H1 (cell line): ENCODE data around the gene TMEM151B. TPM values are rescaled to one million over a fixed set of nuclear protein-coding genes. Genes with fewer than 3 reads are reported as not detected.

Source experiments
- CTCF ChIA-PET: fragments of 300-600 bp; sonication (Branson Sonifier 250); formaldehyde crosslinking; loops from one replicate; lab custom pipeline; 2021; ENCODE audit not compliant: partially characterized antibody; lab: Charles Lee
- POLR2A ChIA-PET: fragments of 300-600 bp; sonication (Branson Sonifier 250); formaldehyde crosslinking; loops from one replicate; lab custom pipeline; 2021; ENCODE audit warnings: inconsistent platforms; ENCODE audit not compliant: partially characterized antibody; lab: Charles Lee
- DNase-seq, 2 experiments: peaks; one replicate each; pipeline versions ENCODE4 v3.0.0 to v3.0.0-alpha.2; 2010 to 2022; ENCODE audit warnings: low spot score in 2 of 2, low read depth in 1 of 2, mixed read lengths in 1 of 2
- FAIRE-seq: peaks from 2 replicates; lab custom pipeline; 2011; peaks lifted over from hg19 to GRCh38; lab: Jason Lieb, UNC
- H2AFZ ChIP-seq: 2 replicates; pipeline ENCODE4 v1.8.1; 2012; ENCODE audit warnings: low read length, inconsistent platforms
- H2AK5ac ChIP-seq: 2 replicates; pipeline ENCODE4 v1.6.1; 2013; ENCODE audit warnings: low read depth, low read length
- H2BK120ac ChIP-seq: replicated peaks from 2 replicates; pipeline ENCODE3; 2013; ENCODE audit warnings: low read depth, low read length, inconsistent platforms
- H2BK12ac ChIP-seq: 2 replicates; pipeline ENCODE4 v1.6.1; 2013; ENCODE audit warnings: low read depth, low read length
- H2BK15ac ChIP-seq: 2 replicates; pipeline ENCODE4 v1.6.1; 2013; ENCODE audit warnings: low read length
- H2BK20ac ChIP-seq: 2 replicates; pipeline ENCODE4 v1.6.1; 2013; ENCODE audit warnings: low read length
- H2BK5ac ChIP-seq: 2 replicates; pipeline ENCODE4 v1.6.1; 2013; ENCODE audit warnings: low read depth, low read length
- H3K14ac ChIP-seq: 2 replicates; pipeline ENCODE4 v1.6.1; 2013; ENCODE audit warnings: inconsistent platforms; ENCODE audit not compliant: insufficient read length
- H3K18ac ChIP-seq: 2 replicates; pipeline ENCODE4 v1.6.1; 2013; ENCODE audit warnings: low read length; ENCODE audit errors: extremely low read depth
- H3K23ac ChIP-seq: 2 replicates; pipeline ENCODE4 v1.6.1; 2013; ENCODE audit warnings: inconsistent platforms; ENCODE audit not compliant: insufficient read length
- H3K23me2 ChIP-seq: 2 replicates; pipeline ENCODE4 v1.6.1; 2013; ENCODE audit warnings: low read depth, low read length
- H3K27ac ChIP-seq: 2 replicates; pipeline ENCODE4 v1.6.1; 2011; ENCODE audit warnings: low read depth, low read length, inconsistent platforms
- H3K27me3 ChIP-seq, 4 experiments: replicated peaks in 1 of 4; 1 replicate in 1 of 4; 2 replicates in 3 of 4; pipeline versions ENCODE4 v1.6.1 to v1.8.1; 2011 to 2013; ENCODE audit warnings: low read length in 3 of 4, mild to moderate bottlenecking in 3 of 4, inconsistent platforms in 2 of 4, mixed read lengths in 2 of 4, moderate library complexity in 1 of 4; ENCODE audit not compliant: control insufficient read depth in 3 of 4, insufficient read depth in 3 of 4; ENCODE audit errors: extremely low read depth in 1 of 4
- H3K36me3 ChIP-seq, 4 experiments: 2 replicates each; pipeline versions ENCODE4 v1.6.1 to v1.8.1; 2011 to 2013; ENCODE audit warnings: mild to moderate bottlenecking in 4 of 4, low read length in 3 of 4, moderate library complexity in 2 of 4, control low read depth in 1 of 4, inconsistent platforms in 1 of 4; ENCODE audit not compliant: insufficient read depth in 4 of 4, control insufficient read depth in 2 of 4
- H3K4ac ChIP-seq: replicated peaks from 2 replicates; pipeline ENCODE3; 2013; ENCODE audit warnings: low read length, low read depth, mixed read lengths, inconsistent platforms; ENCODE audit not compliant: insufficient read length
- H3K4me1 ChIP-seq, 4 experiments: replicated peaks in 1 of 4; 1 replicate in 1 of 4; 2 replicates in 3 of 4; pipeline versions ENCODE4 v1.6.1 to v1.8.1; 2011 to 2013; ENCODE audit warnings: low read length in 3 of 4, inconsistent platforms in 2 of 4, mixed read lengths in 1 of 4; ENCODE audit not compliant: insufficient read depth in 4 of 4, control insufficient read depth in 3 of 4
- H3K4me2 ChIP-seq, 2 experiments: 2 replicates each; pipeline versions ENCODE4 v1.6.1 to v1.8.1; 2011 to 2013; ENCODE audit warnings: low read depth in 2 of 2, low read length in 2 of 2, control low read depth in 1 of 2, inconsistent platforms in 1 of 2, mild to moderate bottlenecking in 1 of 2; ENCODE audit not compliant: insufficient read depth in 1 of 2
- H3K4me3 ChIP-seq, 4 experiments: fragments of 200-600, 300-600 bp in 1 of 4; sonication (generic), shearing (Covaris generic), sonication (Bioruptor Twin) in 1 of 4; 2 replicates each; pipeline versions ENCODE4 v1.5.1 to v1.8.1; 2011 to 2016; ENCODE audit warnings: low read length in 4 of 4, low read depth in 3 of 4, control low read depth in 2 of 4, inconsistent platforms in 2 of 4, mild to moderate bottlenecking in 2 of 4, mixed read lengths in 1 of 4, moderate library complexity in 1 of 4; ENCODE audit not compliant: insufficient read depth in 2 of 4; ENCODE audit errors: extremely low read depth in 1 of 4
- H3K56ac ChIP-seq: replicated peaks from 2 replicates; pipeline ENCODE3; 2013; ENCODE audit warnings: low read depth, mild to moderate bottlenecking, mixed read lengths, low read length, inconsistent platforms; ENCODE audit not compliant: insufficient read length
- H3K79me1 ChIP-seq: 2 replicates; pipeline ENCODE4 v1.6.1; 2013; ENCODE audit warnings: low read depth, low read length, control low read depth
- H3K79me2 ChIP-seq, 2 experiments: 2 replicates each; pipeline versions ENCODE4 v1.6.1 to v1.8.1; 2012 to 2013; ENCODE audit warnings: low read length in 2 of 2, mild to moderate bottlenecking in 2 of 2, inconsistent platforms in 1 of 2; ENCODE audit not compliant: insufficient read depth in 2 of 2, control insufficient read depth in 1 of 2
- H3K9ac ChIP-seq, 4 experiments: replicated peaks in 1 of 4; 1 replicate in 1 of 4; 2 replicates in 3 of 4; pipeline versions ENCODE4 v1.6.1 to v1.8.1; 2011 to 2013; ENCODE audit warnings: low read depth in 3 of 4, low read length in 3 of 4, control low read depth in 2 of 4, mild to moderate bottlenecking in 2 of 4, moderate library complexity in 2 of 4, inconsistent platforms in 1 of 4; ENCODE audit errors: extremely low read depth in 1 of 4
- H3K9me3 ChIP-seq, 2 experiments: 2 replicates each; pipeline versions ENCODE4 v1.6.1 to v1.8.1; 2012 to 2013; ENCODE audit warnings: mild to moderate bottlenecking in 2 of 2, moderate library complexity in 2 of 2, control low read depth in 1 of 2, inconsistent platforms in 1 of 2, low read depth in 1 of 2, low read length in 1 of 2, mixed read lengths in 1 of 2; ENCODE audit not compliant: insufficient read depth in 2 of 2
- H4K20me1 ChIP-seq, 2 experiments: replicated peaks in 1 of 2; 2 replicates each; pipeline versions ENCODE3 to v1.8.1; 2011 to 2013; ENCODE audit warnings: inconsistent platforms in 2 of 2, low read length in 2 of 2, mild to moderate bottlenecking in 1 of 2; ENCODE audit not compliant: insufficient read depth in 2 of 2, control insufficient read depth in 1 of 2
- H4K5ac ChIP-seq: 2 replicates; pipeline ENCODE4 v1.6.1; 2013; ENCODE audit warnings: low read length, low read depth, mixed read lengths, inconsistent platforms; ENCODE audit not compliant: insufficient read length
- H4K8ac ChIP-seq: 2 replicates; pipeline ENCODE4 v1.8.0; 2013; ENCODE audit warnings: mild to moderate bottlenecking, moderate library complexity, low read length, inconsistent platforms; ENCODE audit not compliant: insufficient read depth; ENCODE audit errors: extremely low read depth
- H4K91ac ChIP-seq: replicated peaks from 2 replicates; pipeline ENCODE3; 2013; ENCODE audit warnings: low read length, mixed read lengths, inconsistent platforms; ENCODE audit not compliant: insufficient read length
- HDAC2 ChIP-seq, 2 experiments: fragments of 300-600 bp in 1 of 2; sonication (generic) in 1 of 2; IDR thresholded peaks; 2 replicates each; pipeline ENCODE4 v1.6.1; 2011 to 2012; ENCODE audit warnings: low read depth in 2 of 2, low read length in 2 of 2, mild to moderate bottlenecking in 2 of 2, moderate library complexity in 2 of 2, borderline replicate concordance in 1 of 2, inconsistent platforms in 1 of 2
- JUND ChIP-seq: IDR thresholded peaks from 2 replicates; pipeline ENCODE4 v1.6.1; 2011; ENCODE audit warnings: mild to moderate bottlenecking, improper control_type of control experiment, low read length
- KDM1A ChIP-seq: fragments of 200-600, 300-600 bp; sonication (generic); IDR thresholded peaks from 2 replicates; pipeline ENCODE4 v1.7.1; 2016; ENCODE audit warnings: mild to moderate bottlenecking, low read length, borderline replicate concordance
- POU5F1 ChIP-seq: IDR thresholded peaks from 2 replicates; pipeline ENCODE4 v1.6.1; 2011; ENCODE audit warnings: low read depth, mild to moderate bottlenecking, low read length, moderate library complexity
- RXRA ChIP-seq: IDR thresholded peaks from 2 replicates; pipeline ENCODE4 v1.6.1; 2011; ENCODE audit warnings: low read depth, mild to moderate bottlenecking, low read length, moderate library complexity; ENCODE audit not compliant: insufficient read depth
- SRF ChIP-seq: IDR thresholded peaks from 2 replicates; pipeline ENCODE4 v1.6.1; 2011; ENCODE audit warnings: mild to moderate bottlenecking, low read depth, low read length, moderate library complexity
- WGBS, 2 experiments: shearing (Covaris generic) in 1 of 2; methylation state at CpG; one replicate each; pipeline versions ENCODE4 v1.1.6 to v1.1.7; 2013 to 2015; ENCODE audit warnings: low lambda C conversion rate in 2 of 2, mixed read lengths in 2 of 2, inconsistent platforms in 1 of 2, low coverage in 1 of 2, missing lambda C conversion rate in 1 of 2; ENCODE audit not compliant: insufficient replicate concordance in 2 of 2, insufficient coverage in 1 of 2, insufficient read length in 1 of 2; ENCODE audit errors: extremely low coverage in 1 of 2, missing lambda C conversion rate in 1 of 2; 5-methylcytosine and 5-hydroxymethylcytosine counted together
- polyA plus RNA-seq, 7 experiments: library from polyadenylated mRNA; depleted of rRNA in 3 of 7; stranded (reverse) in 5 of 7; unstranded in 2 of 7; fragments of >200 nt in 5 of 7; fragments of 200-250 nt in 2 of 7; gene quantifications; 1 replicate in 5 of 7; 2 replicates in 1 of 7; 4 replicates in 1 of 7; pipeline versions ENCODE4 v1.2.1 to v1.2.3, GENCODE V29; 2011 to 2013; ENCODE audit warnings: missing spikeins in 2 of 7, mixed read lengths in 2 of 7
- total RNA-seq: library from RNA; stranded (reverse); fragmentation: NEBNext Ultra II Directional; extraction: Animal tissue kit (Norgen Biotek cat#: 25700); gene quantifications from 2 replicates; pipeline ENCODE4 v1.2.1, GENCODE V29; 2021

TMEM151B gene
- total and polyA plus RNA-seq, 2 of the 8 experiments (the other 6 are each of a cell fraction or from before 2014, with no cell fraction given): 8.0 to 15.5 TPM

GRCh38 chr6:44258325-44258863 is 11.9 kb upstream of the TMEM151B start:
- H2BK5ac ChIP-seq: no peak overlapping the region
- no peak overlapping the region for H3K23ac ChIP-seq
- H3K4ac ChIP-seq: no peak overlapping the region
- H3K14ac ChIP-seq: no peak overlapping the region
- FAIRE-seq (no peak), DNase-seq (no peak)
- H3K56ac ChIP-seq: no peak overlapping the region
- H4K20me1 ChIP-seq: peaks cover 0 to 14% of the 10 kb centered on the region in 2 experiments
- H2BK15ac ChIP-seq: no peak overlapping the region
- H4K8ac ChIP-seq: no peak overlapping the region
- ChIA-PET POLR2A (interaction anchor here (1.7 to 15.1 kb wide), 3 partner anchors 10 to 85 kb away, joined by 4 to 581 read pairs (median 5); partner anchors contain the start of gene HSP90AB1), CTCF (interaction anchor here (1.0 to 1.5 kb wide), 4 partner anchors 12 to 67 kb away, joined by 3 read pairs; partner anchors contain the start of gene AARS2)
- H4K91ac ChIP-seq: no peak overlapping the region
- peak overlapping the region; percentile 58 to 73; a peak in 2 of 4 replicates for H3K4me2 ChIP-seq
- no peak for TF ChIP-seq HDAC2 (IDR thresholded peaks at IDR 0.05; ENCODE audit: borderline replicate concordance in 1 of 2, low read depth in 2 of 2, low read length in 2 of 2)
- no peak for TF ChIP-seq RXRA
- no peak for TF ChIP-seq KDM1A
- TF ChIP-seq JUND: no peak
- no peak for TF ChIP-seq POU5F1
- TF ChIP-seq SRF: no peak
- H3K4me1 ChIP-seq: peaks cover 6 to 31% (median 12%) of the 10 kb centered on the region in 4 experiments
- 90% methylated on average over 9 of the region's 9 CpGs; no CpG with 5 or more reads in 1 of the 2 experiments for WGBS, 2 experiments
- H2BK120ac ChIP-seq: no peak overlapping the region
- no peak overlapping the region for H4K5ac ChIP-seq
- H3K79me2 ChIP-seq: peaks cover 0 to 16% of the 10 kb centered on the region in 2 experiments; a peak in 2 of 4 replicates
- H2AFZ ChIP-seq: no peak overlapping the region
- H3K23me2 ChIP-seq: peaks cover 11% of the 10 kb centered on the region
- no peaks in the 10 kb centered on the region for H3K9me3 ChIP-seq
- H3K18ac ChIP-seq: no peak overlapping the region
- H2BK20ac ChIP-seq: no peak overlapping the region
- no peak overlapping the region for H2BK12ac ChIP-seq
- no peaks in the 10 kb centered on the region for H3K27me3 ChIP-seq
- H3K9ac ChIP-seq: no peak overlapping the region; a peak in 1 of 7 replicates
- H2AK5ac ChIP-seq: no peak overlapping the region
- peaks cover 9 to 29% (median 26%) of the 10 kb centered on the region in 4 experiments; a peak in 7 of 8 replicates for H3K36me3 ChIP-seq
- no peak overlapping the region for H3K4me3 ChIP-seq
- no peak overlapping the region for H3K27ac ChIP-seq
- H3K79me1 ChIP-seq: peaks cover 4% of the 10 kb centered on the region; the same call in 1 of the 2 replicates
